IPS-15b (cell line): ENCODE data around the gene C2orf68.
"Not testable (repeated sequence)": the region's sequence is repeated elsewhere in the genome, so short reads cannot be mapped to it uniquely, and the experiment has no call there.

ENCODE experiments used
- H3K27me3 ChIP-seq: one replicate; pipeline ENCODE4 v1.6.1; 2013; ENCODE audit warnings: low read length; ENCODE audit not compliant: control insufficient read depth, insufficient read depth
- H3K36me3 ChIP-seq: one replicate; pipeline ENCODE4 v1.6.1; 2013; ENCODE audit warnings: low read length; ENCODE audit not compliant: control insufficient read depth, insufficient read depth
- H3K4me1 ChIP-seq: one replicate; pipeline ENCODE4 v1.6.1; 2013; ENCODE audit warnings: mild to moderate bottlenecking, low read length; ENCODE audit not compliant: control insufficient read depth, insufficient read depth
- H3K4me3 ChIP-seq: one replicate; pipeline ENCODE4 v1.5.1; 2013; ENCODE audit warnings: low read depth, low read length
- H3K9ac ChIP-seq: one replicate; pipeline ENCODE4 v1.6.1; 2013; ENCODE audit warnings: low read depth, mild to moderate bottlenecking, low read length
- H3K9me3 ChIP-seq: one replicate; pipeline ENCODE4 v1.6.1; 2013; ENCODE audit warnings: mild to moderate bottlenecking, low read length; ENCODE audit not compliant: control insufficient read depth, insufficient read depth

The C2orf68 gene

GRCh38 chr2:85596026-85596333, 15.9 kb downstream of the C2orf68 start:
- Histone ChIP-seq H3K36me3 (peaks cover 23% of the 10 kb centered on the region), H3K9ac (peak overlapping the region; percentile 83), H3K9me3 (no peaks in the 10 kb centered on the region), H3K4me3 (peak overlapping the region; percentile 96), H3K27me3 (no peaks in the 10 kb centered on the region), H3K4me1 (peaks cover 4% of the 10 kb centered on the region)

- Histone ChIP-seq H3K4me3 (peak within 1 kb of the TSS; percentile 96), H3K9ac (peak within 1 kb of the TSS; percentile 89), H3K36me3 (peaks cover 23% of the 10 kb centered on the region), H3K27me3 (peaks cover 1% of the 10 kb centered on the region), H3K9me3 (no peaks in the 10 kb centered on the region), H3K4me1 (peaks cover 4% of the 10 kb centered on the region)
Observed at GRCh38 chr2:85595301-85596025, 16.4 kb downstream of the C2orf68 start, which contains the start of gene RNF181. Gene RNF181, plus strand, starts transcription at chr2:85595745. Its CDS starts 19 bp downstream, at chr2:85595764.

- Histone ChIP-seq H3K9me3 (no peaks in the 10 kb centered on the region), H3K4me1 (peaks cover 4% of the 10 kb centered on the region), H3K4me3 (peak overlapping the region; percentile 96), H3K9ac (peak overlapping the region; percentile 89), H3K27me3 (peaks cover 6% of the 10 kb centered on the region), H3K36me3 (peaks cover 20% of the 10 kb centered on the region)
Observed at GRCh38 chr2:85594715-85595300, 17.1 kb downstream of the C2orf68 start.

- peaks cover 4% of the 10 kb centered on the region for H3K4me1 ChIP-seq
- peaks cover 6% of the 10 kb centered on the region for H3K27me3 ChIP-seq
- no peak overlapping the region for H3K4me3 ChIP-seq
- no peak overlapping the region for H3K9ac ChIP-seq
- H3K9me3 ChIP-seq = no peaks in the 10 kb centered on the region
- H3K36me3 ChIP-seq = peaks cover 5% of the 10 kb centered on the region
Observed at GRCh38 chr2:85593023-85593422, 18.8 kb downstream of the C2orf68 start.

- not testable (repeated sequence) for H3K9ac ChIP-seq
Observed at GRCh38 chr2:85592299-85592698, 19.6 kb downstream of the C2orf68 start.

GRCh38 chr2:85591563-85591962, 20.3 kb downstream of the C2orf68 start:
- peaks cover 4% of the 10 kb centered on the region for H3K4me1 ChIP-seq

More at GRCh38 chr2:85592299-85592698, 19.6 kb downstream of the C2orf68 start:
- not testable (repeated sequence) for H3K9me3 ChIP-seq, H3K4me3 ChIP-seq, H3K36me3 ChIP-seq, H3K27me3 ChIP-seq, H3K4me1 ChIP-seq

GRCh38 chr2:85590950-85591349, 20.9 kb downstream of the C2orf68 start:
- no peak overlapping the region for H3K4me3 ChIP-seq

More at GRCh38 chr2:85591563-85591962, 20.3 kb downstream of the C2orf68 start:
- Histone ChIP-seq H3K36me3 (no peaks in the 10 kb centered on the region), H3K27me3 (peaks cover 6% of the 10 kb centered on the region), H3K9me3 (no peaks in the 10 kb centered on the region), H3K9ac (no peak overlapping the region), H3K4me3 (no peak overlapping the region)

GRCh38 chr2:85589982-85590791, 21.7 kb downstream of the C2orf68 start:
- Histone ChIP-seq H3K27me3 (peaks cover 15% of the 10 kb centered on the region), H3K4me1 (no peaks in the 10 kb centered on the region), H3K4me3 (no peak overlapping the region), H3K9ac (no peak overlapping the region), H3K36me3 (no peaks in the 10 kb centered on the region), H3K9me3 (no peaks in the 10 kb centered on the region)

More at GRCh38 chr2:85590950-85591349, 20.9 kb downstream of the C2orf68 start:
- H3K36me3 ChIP-seq = no peaks in the 10 kb centered on the region
- H3K9ac ChIP-seq = no peak overlapping the region
- peaks cover 8% of the 10 kb centered on the region for H3K27me3 ChIP-seq
- H3K4me1 ChIP-seq = no peaks in the 10 kb centered on the region
- no peaks in the 10 kb centered on the region for H3K9me3 ChIP-seq

GRCh38 chr2:85589181-85589580, 22.7 kb downstream of the C2orf68 start:
- Histone ChIP-seq H3K4me3 (no peak overlapping the region), H3K36me3 (no peaks in the 10 kb centered on the region), H3K9ac (no peak overlapping the region), H3K4me1 (peaks cover 2% of the 10 kb centered on the region), H3K9me3 (no peaks in the 10 kb centered on the region), H3K27me3 (peaks cover 24% of the 10 kb centered on the region)

GRCh38 chr2:85588645-85589044, 23.2 kb downstream of the C2orf68 start:
- H3K9ac ChIP-seq = no peak overlapping the region

GRCh38 chr2:85588236-85588635, 23.6 kb downstream of the C2orf68 start:
- Histone ChIP-seq H3K27me3 (peaks cover 34% of the 10 kb centered on the region), H3K4me1 (peaks cover 2% of the 10 kb centered on the region), H3K4me3 (no peak overlapping the region), H3K9me3 (no peaks in the 10 kb centered on the region), H3K36me3 (no peaks in the 10 kb centered on the region), H3K9ac (no peak overlapping the region)

More at GRCh38 chr2:85588645-85589044, 23.2 kb downstream of the C2orf68 start:
- Histone ChIP-seq H3K4me3 (no peak overlapping the region), H3K36me3 (no peaks in the 10 kb centered on the region), H3K27me3 (peaks cover 30% of the 10 kb centered on the region), H3K4me1 (peaks cover 2% of the 10 kb centered on the region), H3K9me3 (no peaks in the 10 kb centered on the region)
